GM19240 (cell line): Measurements from ENCODE around the gene SIL1.

Experiments used
- DNase-seq: peaks from one replicate; pipeline ENCODE4 v3.0.0; 2011; ENCODE audit warnings: low spot score; ENCODE audit not compliant: insufficient read length

Gene SIL1

DNA sequence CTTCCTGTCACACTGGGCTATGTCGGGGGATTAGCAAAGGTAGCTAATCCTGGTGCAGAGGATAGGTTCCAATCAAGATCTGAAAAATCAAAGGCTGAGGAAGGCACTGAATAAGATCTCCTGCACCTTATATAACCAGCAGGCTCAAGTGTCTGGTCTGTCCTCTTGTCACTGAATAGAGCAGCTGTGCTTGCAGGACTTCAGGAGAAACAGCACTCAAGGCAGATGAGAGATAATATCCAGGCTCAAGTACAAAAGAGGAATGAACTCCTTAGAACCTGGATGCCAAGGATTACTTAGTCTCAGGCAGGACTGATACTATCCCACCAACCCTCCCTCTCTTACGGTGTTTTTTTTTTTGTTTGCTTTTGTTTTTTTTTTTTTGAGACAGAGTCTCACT, 214.2 kb downstream of the SIL1 start:
- DNase-seq, result no peak

DNA sequence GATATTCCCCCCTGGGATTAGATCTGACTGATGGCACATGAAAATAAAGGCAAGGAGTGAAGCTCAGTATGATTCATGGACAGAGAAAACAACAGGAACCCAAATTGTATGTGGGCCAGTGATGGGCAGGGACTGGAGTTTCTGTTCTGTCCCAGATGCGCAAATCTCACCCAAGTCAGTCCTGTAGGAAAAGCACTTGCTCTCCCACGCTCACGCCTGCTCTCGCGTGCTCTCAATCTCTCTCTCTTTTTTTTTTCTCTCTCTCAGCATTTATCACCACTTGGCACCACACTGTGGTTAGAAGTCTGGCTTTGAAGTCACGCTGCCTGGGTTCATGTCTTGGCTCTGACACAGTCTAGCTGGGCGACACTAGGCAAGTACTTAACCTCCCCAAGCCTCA, 216.6 kb downstream of the SIL1 start:
- no peak for DNase-seq

DNA sequence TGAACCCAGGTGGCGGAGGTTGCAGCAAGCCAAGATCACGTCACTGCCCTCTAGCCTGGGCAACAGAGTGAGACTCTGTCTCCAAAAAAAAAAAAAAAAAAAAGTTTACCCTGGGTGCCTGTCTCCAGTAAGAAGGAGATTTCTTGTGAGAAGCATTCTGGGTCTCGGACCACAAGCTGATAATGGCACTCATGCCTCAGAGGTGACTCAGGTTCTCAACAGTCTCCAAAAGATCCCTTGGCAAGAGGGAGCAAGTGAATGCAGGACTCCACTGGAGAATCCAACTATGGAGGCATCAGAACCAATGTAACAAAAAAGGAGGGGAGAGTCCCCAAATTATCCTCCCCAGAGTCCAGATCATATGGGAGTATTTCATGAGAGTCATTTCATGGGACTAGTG, 217.0 kb downstream of the SIL1 start:
- no peak for DNase-seq

DNA sequence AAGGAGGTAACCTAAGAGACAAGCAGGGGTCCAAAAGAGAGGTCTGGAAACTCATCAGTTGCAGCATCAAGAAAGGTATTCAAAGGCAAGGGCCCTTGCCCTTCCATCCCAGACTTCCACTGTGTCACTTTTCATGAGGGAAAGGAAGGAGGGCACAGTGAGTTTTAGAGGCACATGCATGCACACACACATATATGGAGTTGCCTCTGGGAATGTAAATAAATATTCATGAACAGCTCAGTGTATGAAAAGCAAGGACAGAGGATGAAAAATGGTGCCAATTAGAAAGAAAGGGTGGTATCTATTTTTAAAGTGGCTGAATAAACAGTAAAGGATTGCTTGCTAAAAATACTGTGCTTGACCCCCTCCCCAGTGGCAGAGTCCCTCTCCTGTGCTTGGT, 217.7 kb downstream of the SIL1 start:
- DNase-seq, result no peak

DNA sequence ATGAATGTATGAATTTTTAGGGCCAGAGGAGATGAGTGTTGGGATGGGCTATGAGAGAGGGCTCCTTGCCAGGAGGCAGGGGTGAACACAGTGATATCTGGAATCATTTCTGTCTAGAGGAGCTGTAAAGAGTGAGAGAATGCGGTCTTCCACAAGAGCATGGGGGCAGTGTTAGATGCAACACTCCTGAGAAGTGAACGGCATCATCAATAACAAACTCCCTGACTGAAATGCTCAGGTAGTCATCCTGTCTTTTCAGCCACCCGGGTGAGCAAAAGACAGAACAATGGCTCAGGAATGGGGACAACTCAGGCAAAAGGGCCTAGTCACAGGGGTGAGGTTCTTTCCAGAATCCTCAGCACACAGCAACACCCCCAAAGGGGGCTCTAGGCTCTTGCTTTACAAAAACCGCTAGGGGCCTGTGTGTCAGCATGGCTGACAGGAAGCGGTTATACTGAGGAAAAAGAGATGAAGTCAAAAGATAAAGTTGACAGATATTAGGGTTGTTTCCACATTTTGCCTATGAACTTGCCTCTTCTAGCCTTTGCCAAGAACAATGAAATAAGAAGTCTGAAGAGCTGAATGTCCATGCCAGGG, 218.4 kb downstream of the SIL1 start:
- DNase-seq, result no peak

DNA sequence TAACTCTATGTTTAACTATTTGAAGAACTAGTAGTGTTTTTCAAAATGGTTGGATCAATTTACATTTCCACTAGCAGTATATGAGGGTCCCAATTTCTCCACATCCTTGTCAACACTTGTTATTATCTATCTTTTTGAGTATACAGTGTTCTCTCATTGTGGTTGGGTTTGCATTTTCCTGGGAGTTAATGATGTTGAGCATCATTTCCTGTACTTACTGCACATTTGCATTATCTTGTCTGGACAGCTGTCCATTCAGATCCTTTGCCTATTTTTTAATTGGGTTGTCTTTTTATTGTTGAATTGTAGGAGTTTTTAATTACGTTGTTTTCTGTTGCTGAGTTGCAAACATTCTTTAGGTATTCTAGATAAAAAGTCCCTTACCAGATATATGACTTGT, 219.6 kb downstream of the SIL1 start:
- no peak for DNase-seq

DNA sequence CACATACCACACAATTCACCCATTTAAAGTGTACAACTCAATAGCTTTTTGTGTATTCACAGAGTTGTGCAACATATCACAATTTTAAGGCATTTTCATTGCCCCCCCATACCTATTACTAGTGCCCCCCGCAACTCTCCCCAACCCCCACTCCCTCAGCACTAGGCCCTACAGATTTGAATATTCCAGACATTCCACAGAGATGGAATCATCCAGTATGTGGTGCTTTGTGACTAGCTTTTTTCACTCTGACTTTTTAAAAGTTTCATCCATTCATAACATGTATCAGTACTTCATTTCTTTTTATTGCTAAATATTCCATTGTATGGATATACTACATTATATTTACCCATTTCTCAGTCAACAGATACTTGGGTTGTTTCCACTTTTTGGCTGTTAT, 220.1 kb downstream of the SIL1 start:
- DNase-seq, result no peak

DNA sequence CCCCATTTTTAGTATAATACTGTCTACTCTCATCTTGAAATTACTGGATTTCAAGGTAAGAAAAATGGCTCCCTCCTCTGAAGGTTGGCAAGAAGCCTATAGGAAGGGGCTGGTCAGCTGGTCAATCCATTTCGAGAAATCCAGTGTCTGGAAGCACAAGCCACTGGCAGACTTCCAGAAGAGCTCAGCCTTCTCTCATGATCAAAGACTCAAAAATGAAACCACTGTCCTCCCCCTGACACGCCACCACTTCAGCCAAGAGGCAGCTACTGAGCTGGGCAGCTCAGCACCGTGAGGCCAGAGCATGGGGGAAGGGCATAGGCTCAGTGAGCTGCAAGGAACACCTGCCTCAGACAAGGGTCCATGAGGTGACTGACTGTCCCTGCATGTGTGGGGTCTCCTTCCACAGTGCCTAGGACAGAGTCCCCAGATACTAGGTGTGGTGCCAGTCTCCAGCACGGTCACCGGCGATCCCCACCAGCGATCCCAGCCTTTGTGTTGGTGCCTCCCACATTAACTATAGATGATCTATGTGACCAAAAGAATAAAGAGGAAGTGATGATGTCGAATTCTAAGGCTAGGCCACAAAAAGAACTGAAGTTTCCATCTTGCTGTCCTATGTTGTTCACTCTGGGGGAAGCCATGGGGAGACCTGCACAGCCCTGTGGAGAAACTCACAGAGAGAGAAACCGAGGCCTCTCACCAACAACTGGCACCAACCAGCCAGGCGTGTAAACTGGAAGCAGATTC, 222.9 kb downstream of the SIL1 start:
- no peak for DNase-seq

DNA sequence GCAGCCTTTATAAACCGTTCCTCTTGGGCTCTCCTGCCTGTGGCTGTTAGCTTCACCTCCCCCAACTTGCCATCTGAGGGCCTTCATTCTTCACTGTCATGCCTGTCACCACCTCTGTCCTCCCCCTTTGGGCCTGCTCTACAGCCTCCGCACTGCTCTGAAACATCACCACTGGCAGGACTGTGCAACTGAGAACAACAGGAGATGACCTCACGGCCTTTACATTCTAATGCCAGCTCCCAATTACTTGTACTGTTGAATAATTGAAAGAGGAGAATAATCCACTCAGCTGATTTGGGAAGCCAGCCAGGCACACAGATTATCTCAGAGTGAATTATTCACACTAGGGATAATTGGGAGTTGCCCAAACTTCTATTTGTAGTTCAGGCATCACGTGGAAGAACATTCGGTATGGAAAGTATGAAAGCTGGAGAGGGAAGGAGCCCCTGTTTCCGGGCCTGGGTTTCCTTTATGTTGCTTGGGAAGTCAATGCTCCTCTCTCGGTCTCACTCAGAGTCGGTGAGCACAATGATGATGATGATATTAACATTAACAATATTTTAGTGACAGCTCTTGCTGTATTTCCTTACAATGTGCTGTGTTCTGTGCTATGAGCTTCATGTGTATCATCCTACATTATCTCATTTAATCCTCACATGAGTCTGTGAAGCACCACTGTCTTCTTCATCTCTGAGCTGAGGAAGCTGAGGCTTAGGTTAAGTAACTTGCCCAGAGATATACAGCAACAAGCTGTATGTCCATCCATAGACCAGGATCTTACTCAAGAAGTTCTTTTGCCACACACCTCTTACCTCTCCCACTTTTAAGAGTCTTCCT, 223.7 kb downstream of the SIL1 start:
- DNase-seq, result no peak

DNA sequence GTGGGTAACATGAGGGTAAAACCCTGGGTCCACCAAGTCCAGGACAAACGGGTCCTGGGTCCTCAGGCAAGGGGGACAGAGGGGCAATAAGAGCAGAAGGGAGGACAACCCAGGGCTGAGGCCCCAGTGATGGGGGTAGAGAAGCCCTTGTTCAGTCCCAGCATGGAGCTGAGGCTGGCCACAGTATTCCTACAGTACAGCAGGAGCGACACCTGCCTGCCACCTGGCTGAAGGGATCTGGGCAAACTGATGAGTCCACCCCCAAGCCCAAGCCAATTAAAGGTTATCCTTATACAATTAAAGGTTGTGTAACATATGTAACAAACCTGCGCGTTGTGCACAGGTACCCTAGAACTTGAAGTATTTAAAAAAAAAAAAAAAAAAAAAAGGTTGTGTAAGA, 225.3 kb downstream of the SIL1 start:
- no peak for DNase-seq

DNA sequence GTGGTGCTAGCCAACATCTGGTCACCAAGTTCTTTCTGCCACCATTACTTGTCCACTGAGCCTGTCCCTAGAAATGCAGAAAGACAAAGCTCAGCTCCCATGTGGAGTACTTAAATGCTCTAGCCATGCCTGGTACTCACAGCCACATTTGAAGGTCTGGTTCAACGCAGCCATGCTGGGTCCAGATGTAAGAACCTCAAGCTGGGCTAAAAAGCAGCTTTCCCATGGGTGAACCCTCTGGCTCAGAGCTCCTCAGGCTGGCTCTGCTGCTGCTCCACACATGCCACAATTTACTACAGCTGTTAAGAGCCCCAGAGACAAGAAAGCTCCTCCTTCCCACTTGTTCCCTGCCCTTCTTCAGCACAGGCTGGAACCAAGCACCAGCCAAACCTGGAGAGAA, 225.9 kb downstream of the SIL1 start:
- no peak for DNase-seq

DNA sequence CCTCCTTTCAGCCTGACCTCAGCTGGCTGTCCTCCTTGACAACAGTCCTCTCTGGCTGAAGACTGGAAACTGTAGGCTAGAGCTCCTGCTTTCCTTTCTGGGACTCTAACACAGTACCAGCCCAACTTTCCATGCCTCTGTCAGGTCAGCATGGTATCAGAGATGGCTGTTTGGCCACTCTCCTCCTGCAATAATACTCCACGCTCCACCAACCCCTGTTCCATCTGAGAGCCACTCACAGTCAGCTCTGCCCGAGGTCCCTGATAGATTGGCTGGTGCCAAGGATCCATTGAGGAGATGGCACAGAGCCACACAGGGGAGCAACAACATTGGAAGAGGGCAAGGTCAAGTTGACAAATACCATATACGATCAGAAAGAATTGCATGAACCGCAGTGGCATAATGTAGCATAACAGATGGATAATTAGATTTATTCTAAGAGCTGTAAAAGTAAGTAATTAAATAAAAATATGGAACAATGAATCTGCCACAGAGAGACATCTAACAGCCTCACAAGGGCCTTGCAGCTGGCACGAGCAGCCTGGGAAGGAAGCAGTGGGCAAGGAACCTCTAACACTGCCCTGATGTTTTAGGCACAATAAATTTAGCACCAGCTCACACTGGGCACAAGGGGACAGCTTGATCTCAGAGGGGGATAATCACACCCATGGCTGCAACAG, 228.7 kb downstream of the SIL1 start:
- no peak for DNase-seq

DNA sequence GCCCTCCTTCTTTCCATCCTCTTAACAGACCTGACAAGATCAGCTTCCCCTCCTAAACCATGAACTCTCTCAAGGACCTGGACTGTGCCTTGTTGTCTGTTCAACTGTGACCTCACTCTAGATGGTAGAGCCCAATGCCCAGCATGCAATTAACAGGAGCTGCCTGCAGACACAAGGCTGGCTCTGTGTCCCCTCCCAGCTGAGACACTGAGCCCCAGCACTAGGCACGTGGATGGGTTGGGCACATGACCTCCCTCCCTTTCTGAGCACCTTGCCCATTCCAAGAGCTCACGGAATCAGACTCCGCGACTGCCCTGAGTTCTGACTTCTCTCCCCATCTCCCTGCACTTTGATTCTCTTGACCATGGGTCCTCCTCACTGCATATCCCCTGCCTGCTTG, 229.6 kb downstream of the SIL1 start:
- no peak for DNase-seq

DNA sequence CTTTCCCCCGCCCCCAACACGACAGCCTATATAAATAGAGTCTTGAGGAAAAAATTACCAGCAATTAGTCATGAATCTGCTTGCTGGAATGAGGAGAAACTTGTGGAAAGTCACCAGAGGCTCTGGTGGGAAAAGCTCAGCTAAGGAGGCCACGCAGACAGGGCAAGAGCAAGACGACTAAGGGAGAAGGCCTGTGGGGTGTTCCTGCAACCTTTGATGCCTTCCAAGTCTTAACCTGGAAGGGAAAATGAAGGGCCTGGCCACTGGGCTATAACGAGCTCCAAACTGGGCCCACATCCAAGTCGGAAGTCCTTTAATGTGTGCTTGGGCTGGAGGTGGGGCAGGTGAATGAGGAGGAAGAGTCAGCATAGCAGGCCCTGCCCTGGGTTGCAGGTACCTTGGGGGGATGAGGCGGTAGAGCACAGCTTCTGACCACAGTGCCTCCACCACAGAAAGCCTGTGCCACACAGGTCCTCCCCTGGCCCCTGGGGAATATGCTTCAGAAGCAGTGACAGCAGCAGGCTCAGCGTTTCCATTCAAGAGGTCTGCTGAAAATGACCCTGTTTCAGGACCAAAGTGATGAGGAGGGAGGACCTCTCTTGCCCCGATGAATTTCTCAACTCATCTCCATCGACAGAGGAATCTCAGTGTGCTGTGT, 230.2 kb downstream of the SIL1 start:
- no peak for DNase-seq

DNA sequence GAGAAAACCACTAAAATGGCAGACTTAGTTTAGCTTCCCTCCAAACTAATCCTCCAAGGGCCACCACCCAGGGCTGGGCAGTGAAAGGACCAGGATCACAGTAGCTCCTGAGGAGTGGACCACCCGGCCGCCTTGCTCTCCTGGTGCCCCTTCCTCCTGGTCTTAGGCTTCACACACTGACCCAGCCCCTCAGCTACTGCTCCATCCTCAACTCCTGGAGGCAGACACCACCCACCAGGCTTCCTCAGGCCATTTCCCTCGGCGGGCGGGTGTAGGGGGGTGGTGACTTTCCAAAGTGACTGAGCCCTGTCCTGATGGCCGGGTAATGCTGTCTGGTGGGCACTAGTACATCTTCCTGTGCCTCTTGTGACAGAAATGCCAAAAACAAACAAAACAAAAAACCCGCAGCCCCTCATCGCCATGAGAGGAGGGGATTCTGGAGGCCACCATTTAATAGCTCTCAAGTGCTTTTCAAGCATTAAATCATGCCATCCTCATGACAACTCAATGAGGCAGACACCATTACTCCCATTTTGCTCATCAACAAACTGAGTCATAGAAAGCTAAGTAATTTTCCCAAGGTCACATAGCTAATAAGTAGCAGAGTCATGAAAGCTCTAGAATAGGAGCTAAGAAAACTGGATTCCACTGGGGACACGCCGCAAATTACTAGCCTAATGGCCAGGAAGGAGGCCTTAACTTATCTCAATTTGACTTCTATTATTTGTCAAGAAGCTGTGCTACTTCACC, 231.8 kb downstream of the SIL1 start:
- no peak for DNase-seq

DNA sequence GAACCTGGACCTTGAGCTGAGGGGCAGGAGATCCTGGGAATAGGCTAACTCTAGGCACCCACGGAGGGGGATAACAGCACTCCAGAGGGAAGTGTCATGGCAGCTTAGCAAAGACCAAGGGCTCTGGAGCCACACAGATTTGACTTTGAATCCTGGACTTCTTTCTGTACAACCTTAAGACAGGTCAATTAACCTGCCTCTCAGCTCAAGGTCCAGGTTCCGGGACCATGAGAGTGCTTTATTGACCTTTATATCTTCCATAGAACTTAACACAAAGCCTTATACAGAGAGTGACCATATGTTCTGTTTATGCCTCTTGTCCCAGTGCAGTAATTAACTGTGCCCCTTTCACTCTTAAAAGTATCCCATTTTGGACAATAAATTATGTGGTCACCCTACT, 232.5 kb downstream of the SIL1 start:
- no peak for DNase-seq

DNA sequence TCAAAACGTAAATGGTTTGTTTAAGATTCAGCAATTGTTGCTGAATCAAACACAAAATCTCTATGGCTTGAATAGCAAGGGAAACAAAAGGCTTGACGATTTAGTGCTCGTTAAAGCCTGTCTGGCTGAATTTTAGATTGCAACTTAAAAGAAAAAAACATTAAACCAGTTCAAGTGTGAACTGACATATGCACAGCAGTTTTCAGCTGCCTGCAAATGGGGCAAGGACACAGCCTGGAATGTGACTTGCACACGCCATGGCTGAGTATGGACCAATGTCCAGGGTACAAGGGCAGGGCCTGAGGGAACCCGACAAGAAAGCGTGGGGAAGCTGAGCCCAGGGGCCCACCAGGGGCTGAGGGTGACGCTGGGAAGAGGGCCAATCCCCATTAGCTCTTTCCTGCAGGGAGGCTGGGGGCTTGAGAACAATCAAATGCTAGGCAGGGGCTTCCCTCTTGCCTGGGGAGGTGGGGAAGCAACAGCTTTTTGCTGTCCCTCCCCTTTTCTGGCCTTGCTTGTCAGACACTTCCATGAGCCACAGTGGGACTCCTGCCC, 233.4 kb downstream of the SIL1 start:
- DNase-seq, result no peak

DNA sequence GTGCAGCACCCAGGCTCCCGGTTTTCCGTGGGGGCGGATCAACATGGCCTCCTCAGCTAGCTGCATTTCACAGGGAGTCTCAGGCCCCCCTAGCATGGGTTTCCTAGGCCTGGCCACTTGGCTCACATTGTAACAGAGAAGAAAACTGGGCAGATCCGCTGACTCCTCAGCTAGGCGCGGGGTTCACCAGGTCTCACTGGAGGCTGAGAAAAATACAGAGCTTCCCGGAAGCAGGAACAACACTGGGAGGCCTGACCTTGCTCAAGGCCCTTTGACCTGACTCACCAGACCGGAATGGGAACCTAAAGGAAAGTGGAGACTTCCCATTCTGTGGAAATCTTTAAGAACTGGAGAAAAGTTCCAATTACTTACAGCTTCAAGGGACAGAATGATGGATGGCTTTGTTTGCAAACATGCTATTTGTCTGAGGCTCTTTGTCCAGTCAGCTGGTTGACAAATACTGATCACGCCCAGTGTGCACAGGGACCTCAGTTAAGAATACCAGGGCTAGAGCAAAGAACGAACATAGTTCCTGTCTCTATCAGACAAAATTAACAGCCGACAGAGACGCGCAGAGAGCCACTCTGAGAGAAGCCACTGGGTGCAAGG, 234.3 kb downstream of the SIL1 start:
- no peak for DNase-seq

DNA sequence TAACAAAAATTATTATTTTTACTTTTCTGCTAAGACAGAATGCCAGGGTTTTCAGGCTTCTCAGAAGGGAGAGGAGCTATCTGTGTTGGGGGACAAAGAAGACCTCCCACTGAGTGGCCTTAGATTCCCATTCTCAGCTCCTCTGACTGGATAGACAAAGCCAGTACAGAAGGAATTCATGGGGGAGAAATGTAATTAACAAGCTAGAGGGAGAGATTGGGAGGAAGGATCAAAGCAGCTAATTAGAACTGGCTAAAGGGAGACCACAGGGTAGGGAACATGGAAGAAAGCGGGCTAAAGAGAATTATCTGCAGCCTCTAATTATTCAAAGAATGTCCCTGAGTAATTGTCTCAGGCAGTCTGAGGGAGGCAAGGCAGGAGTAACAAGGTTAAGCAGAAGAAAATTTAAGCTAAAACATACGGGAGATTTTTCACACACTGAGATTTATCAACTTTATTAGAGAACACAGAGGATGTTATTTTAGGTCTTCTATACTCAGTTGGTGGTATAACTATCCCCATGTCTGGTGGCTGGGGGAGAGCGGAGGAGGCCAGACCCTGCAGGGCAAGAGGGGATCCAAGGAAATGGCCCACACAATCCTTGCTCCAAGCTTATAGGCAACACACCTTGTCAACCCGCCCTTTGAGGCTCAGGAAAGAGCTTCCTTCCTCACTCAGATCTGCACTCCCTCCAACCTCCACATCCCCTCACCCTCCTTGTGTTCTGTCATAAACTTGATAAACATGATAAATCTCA, 235.4 kb downstream of the SIL1 start:
- no peak for DNase-seq
